Activated CD4-positive, alpha-beta T cell treated with anti-CD3 and anti-CD28 coated beads, Interleukin-2, amount 50 U/mL, for 48 hours (primary cell): ENCODE results near the gene TM9SF1.

ENCODE experiments used
- DNase-seq, 2 experiments: peaks; one replicate each; pipeline ENCODE4 v3.0.0-alpha.2; 2020

Gene TM9SF1

GRCh38 chr14:24195186-24196070, at the start of gene TM9SF1:
Gene TM9SF1, minus strand, starts transcription at chr14:24195441. Its CDS starts 422 bp downstream, at chr14:24195019.
- DNase-seq = peak; percentile 84 to 86

GRCh38 chr14:24243336-24243836, 48.1 kb upstream of the TM9SF1 start:
- peak in 1 of 2 experiments; percentile 24 for DNase-seq

GRCh38 chr14:24241829-24242443, 46.7 kb upstream of the TM9SF1 start:
- peak; percentile 92 to 96 for DNase-seq

- DNase-seq = no peak
These were observed 45.1 kb upstream of the TM9SF1 start for GRCh38 chr14:24240110-24240918.

- DNase-seq = no peak
These were observed 43.3 kb upstream of the TM9SF1 start for GRCh38 chr14:24238527-24239037.

GRCh38 chr14:24238123-24238522, 42.9 kb upstream of the TM9SF1 start:
- no peak for DNase-seq

- no peak for DNase-seq
These were observed 42.3 kb upstream of the TM9SF1 start for GRCh38 chr14:24237463-24237955.

- no peak for DNase-seq
These were observed 41.6 kb upstream of the TM9SF1 start for GRCh38 chr14:24236689-24237462.

GRCh38 chr14:24235804-24236688, 40.8 kb upstream of the TM9SF1 start:
- DNase-seq = no peak

- DNase-seq = no peak
These were observed 39.1 kb upstream of the TM9SF1 start for GRCh38 chr14:24234095-24235005.

GRCh38 chr14:24233538-24233866, 38.3 kb upstream of the TM9SF1 start:
- peak in 1 of 2 experiments; percentile 35 for DNase-seq

- DNase-seq = no peak
These were observed 37.6 kb upstream of the TM9SF1 start, which contains the start of gene GMPR2 for GRCh38 chr14:24232645-24233537. Gene GMPR2, plus strand, starts transcription at chr14:24232929. Its CDS starts 325 bp downstream, at chr14:24233254.

GRCh38 chr14:24232121-24232644, 36.9 kb upstream of the TM9SF1 start, which contains the start of gene NEDD8:
Gene NEDD8, minus strand, starts transcription at chr14:24232367. Its CDS starts 100 bp downstream, at chr14:24232267.
- peak; percentile 92 to 94 for DNase-seq

- peak in 1 of 2 experiments; percentile 37 for DNase-seq
These were observed 36.3 kb upstream of the TM9SF1 start for GRCh38 chr14:24231263-24232120.

GRCh38 chr14:24228902-24229301, 33.7 kb upstream of the TM9SF1 start:
- DNase-seq = no peak

- no peak for DNase-seq
These were observed 31.2 kb upstream of the TM9SF1 start for GRCh38 chr14:24226473-24226872.

GRCh38 chr14:24224618-24225071, 29.4 kb upstream of the TM9SF1 start:
- no peak for DNase-seq
